ENCODE data around the gene CTCFL.

- TF ChIP-seq CTCF (IDR thresholded peaks at IDR 0.05) (no peak), POLR2A (IDR thresholded peaks at IDR 0.05) (no peak), POLR2AphosphoS5 (IDR thresholded peaks at IDR 0.05) (no peak)
Observed at GRCh38 chr20:57484772-57485171, 40.2 kb downstream of the CTCFL start.
